Mesodermal cell (in vitro differentiated cells): ENCODE results near the gene MMRN2.
"Not testable (repeated sequence)": the region's sequence is repeated elsewhere in the genome, so short reads cannot be mapped to it uniquely, and the experiment has no call there.

Experiments used
- H3K27ac ChIP-seq: 2 replicates; pipeline ENCODE4 v1.7.0; 2013; ENCODE audit warnings: mild to moderate bottlenecking, low read depth, low read length, moderate library complexity; ENCODE audit not compliant: severe bottlenecking
- H3K36me3 ChIP-seq: 2 replicates; pipeline ENCODE4 v1.7.1; 2013; ENCODE audit warnings: mild to moderate bottlenecking, low read length, moderate library complexity; ENCODE audit not compliant: control insufficient read depth, insufficient read depth
- H3K4me1 ChIP-seq: one replicate; pipeline ENCODE4 v1.7.1; 2013; ENCODE audit warnings: mild to moderate bottlenecking, low read length; ENCODE audit not compliant: insufficient read depth, control insufficient read depth, poor library complexity, severe bottlenecking
- H3K4me3 ChIP-seq: 2 replicates; pipeline ENCODE4 v1.7.0; 2013; ENCODE audit warnings: low read length, control low read depth, mild to moderate bottlenecking; ENCODE audit not compliant: insufficient read depth, poor library complexity, severe bottlenecking; ENCODE audit errors: extremely low read depth
- H3K9me3 ChIP-seq: 2 replicates; pipeline ENCODE4 v1.7.1; 2013; ENCODE audit warnings: mild to moderate bottlenecking, low read length, moderate library complexity; ENCODE audit not compliant: control insufficient read depth
- WGBS, 2 experiments: methylation state at CpG; one replicate each; pipeline ENCODE4 v1.1.5; 2013; ENCODE audit warnings: missing lambda C conversion rate in 2 of 2; ENCODE audit not compliant: insufficient coverage in 2 of 2; 5-methylcytosine and 5-hydroxymethylcytosine counted together

MMRN2 gene

DNA sequence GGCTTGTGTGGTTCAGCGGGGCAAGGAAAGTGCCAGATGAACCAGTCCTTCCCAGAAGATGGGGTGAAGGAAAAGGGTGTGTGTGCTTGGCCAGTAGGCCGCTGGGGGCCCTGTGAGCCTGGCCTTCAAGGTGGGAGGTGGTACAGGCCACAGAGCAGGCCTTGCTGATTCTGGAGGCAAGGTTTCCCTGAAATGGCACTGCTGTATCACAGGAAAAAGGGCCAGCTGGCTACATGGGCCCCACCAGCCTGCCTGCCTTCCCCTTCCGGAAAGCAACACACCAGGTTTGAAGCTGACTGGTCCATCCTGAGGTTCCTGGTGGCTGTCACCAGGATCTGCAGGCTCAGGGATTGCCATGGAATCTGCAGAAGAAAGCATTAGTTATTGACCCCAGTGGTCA lies 12.5 kb downstream of the MMRN2 start:
- no peaks in the 10 kb centered on the region for H3K36me3 ChIP-seq
- 100% methylated on average over 3 of the region's 3 CpGs for WGBS, 2 experiments

GRCh38 chr10:86944471-86944870 lies 12.9 kb downstream of the MMRN2 start:
- Histone ChIP-seq H3K4me3 (no peak overlapping the region), H3K4me1 (peaks cover 4% of the 10 kb centered on the region), H3K9me3 (no peaks in the 10 kb centered on the region), H3K36me3 (no peaks in the 10 kb centered on the region), H3K27ac (no peak overlapping the region)

More for the DNA sequence above, 12.5 kb downstream of the MMRN2 start:
- H3K4me3 ChIP-seq = no peak overlapping the region
- H3K27ac ChIP-seq = no peak overlapping the region
- no peaks in the 10 kb centered on the region for H3K9me3 ChIP-seq
- peaks cover 4% of the 10 kb centered on the region for H3K4me1 ChIP-seq

GRCh38 chr10:86944031-86944419 lies 13.4 kb downstream of the MMRN2 start:
- Histone ChIP-seq H3K4me1 (peaks cover 4% of the 10 kb centered on the region), H3K9me3 (no peaks in the 10 kb centered on the region), H3K36me3 (no peaks in the 10 kb centered on the region), H3K4me3 (no peak overlapping the region), H3K27ac (no peak overlapping the region)
- 85 to 94% methylated on average over 4 of the region's 4 CpGs for WGBS, 2 experiments

DNA sequence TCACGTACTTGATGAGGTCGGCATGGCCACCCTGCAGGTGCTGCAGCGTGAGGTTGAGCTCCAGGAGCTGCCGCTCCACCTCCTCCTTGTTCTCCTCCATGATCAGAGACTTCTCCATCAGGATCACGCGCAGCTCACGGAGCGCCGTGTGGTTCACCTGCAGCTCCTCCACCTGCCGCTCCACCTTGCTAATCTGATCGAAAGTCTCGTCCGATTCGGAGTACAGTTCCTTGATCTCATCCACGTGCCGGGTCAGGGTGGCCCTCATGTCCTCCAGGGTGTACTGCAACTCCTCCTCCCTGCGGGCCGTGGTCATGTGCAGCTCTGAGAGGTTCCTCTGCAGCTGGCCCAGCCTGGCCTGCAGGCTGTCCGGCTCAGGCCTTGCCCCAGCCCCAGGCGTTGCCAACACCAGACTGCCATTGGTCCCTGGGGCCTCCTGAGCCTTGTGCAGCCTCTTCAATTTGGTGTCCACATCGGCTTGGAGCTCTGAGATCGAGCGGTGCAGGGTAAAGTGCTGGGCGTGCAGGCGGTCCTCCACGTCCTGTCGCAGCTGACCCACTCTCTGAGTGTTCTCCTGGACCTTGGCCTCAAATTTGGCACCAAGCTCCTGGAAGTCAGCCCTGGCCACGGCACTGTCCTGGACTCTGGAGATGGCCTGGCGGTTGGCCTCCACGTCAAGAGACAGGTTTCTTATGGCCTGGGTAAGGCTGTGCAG lies 13.9 kb downstream of the MMRN2 start:
- no peaks in the 10 kb centered on the region for H3K9me3 ChIP-seq
- no peak overlapping the region for H3K4me3 ChIP-seq
- 94 to 97% methylated on average over 30 of the region's 30 CpGs for WGBS, 2 experiments
- H3K4me1 ChIP-seq = peaks cover 4% of the 10 kb centered on the region
- H3K27ac ChIP-seq = no peak overlapping the region
- H3K36me3 ChIP-seq = no peaks in the 10 kb centered on the region

GRCh38 chr10:86942441-86943315 lies 14.7 kb downstream of the MMRN2 start:
- no peaks in the 10 kb centered on the region for H3K36me3 ChIP-seq
- no peak overlapping the region for H3K4me3 ChIP-seq
- H3K9me3 ChIP-seq = no peaks in the 10 kb centered on the region
- WGBS, 2 experiments = 95 to 96% methylated on average over 87 to 92 of the region's 94 CpGs
- no peak overlapping the region for H3K27ac ChIP-seq
- H3K4me1 ChIP-seq = peaks cover 4% of the 10 kb centered on the region

GRCh38 chr10:86941991-86942421 lies 15.4 kb downstream of the MMRN2 start:
- WGBS, 2 experiments = 85 to 93% methylated on average over 8 to 13 of the region's 14 CpGs
- peaks cover 3% of the 10 kb centered on the region for H3K36me3 ChIP-seq
- peaks cover 5% of the 10 kb centered on the region for H3K4me1 ChIP-seq
- H3K27ac ChIP-seq = no peak overlapping the region
- H3K4me3 ChIP-seq = no peak overlapping the region
- no peaks in the 10 kb centered on the region for H3K9me3 ChIP-seq

DNA sequence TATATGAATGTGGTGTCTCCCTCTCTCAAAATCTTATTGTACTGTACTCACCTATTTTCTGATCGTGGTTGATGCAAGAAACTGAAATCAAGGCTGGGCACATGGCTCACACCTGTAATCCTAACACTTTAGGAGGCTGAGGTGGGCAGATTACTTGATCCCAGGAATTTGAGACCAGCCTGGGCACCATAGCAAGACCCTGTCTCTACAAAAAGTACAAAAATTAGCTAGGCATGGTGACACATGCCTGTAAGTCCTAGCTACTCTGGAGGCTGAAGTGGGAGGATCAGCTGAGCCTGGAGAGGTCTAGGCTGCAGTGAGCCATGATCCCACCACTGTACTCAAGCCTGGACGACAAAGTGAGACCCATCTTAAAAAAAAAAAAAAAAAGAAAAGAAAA lies 16.0 kb downstream of the MMRN2 start:
- H3K27ac ChIP-seq = no peak overlapping the region
- 100% methylated on average over 1 of the region's 2 CpGs; no CpG with 5 or more reads in 1 of the 2 experiments for WGBS, 2 experiments

GRCh38 chr10:86940677-86941076 lies 16.7 kb downstream of the MMRN2 start:
- WGBS, 2 experiments = 98 to 100% methylated on average over 3 to 4 of the region's 6 CpGs
- no peak overlapping the region for H3K4me3 ChIP-seq
- peaks cover 12% of the 10 kb centered on the region for H3K4me1 ChIP-seq
- H3K36me3 ChIP-seq = peaks cover 7% of the 10 kb centered on the region
- no peaks in the 10 kb centered on the region for H3K9me3 ChIP-seq
- H3K27ac ChIP-seq = no peak overlapping the region

More for the DNA sequence above, 16.0 kb downstream of the MMRN2 start:
- no peak overlapping the region for H3K4me3 ChIP-seq
- peaks cover 11% of the 10 kb centered on the region for H3K4me1 ChIP-seq
- H3K36me3 ChIP-seq = peaks cover 3% of the 10 kb centered on the region
- H3K9me3 ChIP-seq = no peaks in the 10 kb centered on the region

- H3K4me3 ChIP-seq, H3K9me3 ChIP-seq, H3K36me3 ChIP-seq, H3K27ac ChIP-seq: not testable (repeated sequence)
- peaks cover 12% of the 10 kb centered on the region for H3K4me1 ChIP-seq
- WGBS, 2 experiments = 91 to 98% methylated on average over 10 of the region's 16 CpGs
Measured at GRCh38 chr10:86940076-86940475, 17.3 kb downstream of the MMRN2 start.

- Histone ChIP-seq H3K4me1 (peaks cover 7% of the 10 kb centered on the region), H3K27ac (no peak overlapping the region), H3K9me3 (no peaks in the 10 kb centered on the region), H3K4me3 (no peak overlapping the region), H3K36me3 (peaks cover 14% of the 10 kb centered on the region)
- WGBS, 2 experiments = 82 to 92% methylated on average over 2 of the region's 2 CpGs
Measured at GRCh38 chr10:86938260-86938659, 19.2 kb downstream of the MMRN2 start.
